Transverse colon (tissue), 4 donors: Measurements from ENCODE around the gene POLD4.

ENCODE experiments used
- POLR2A ChIP-seq: fragments of 450-650 bp; IDR thresholded peaks from one replicate; pipeline ENCODE4 v1.6.1; 2016; ENCODE audit warnings: antibody characterized with exemption, mild to moderate bottlenecking, moderate library complexity
- POLR2AphosphoS5 ChIP-seq, 3 donors: sonication (generic); formaldehyde crosslinking; IDR thresholded peaks; one replicate each; pipeline ENCODE4 v1.6.1; 2016; ENCODE audit warnings: antibody characterized with exemption in 3 of 3
- TF ChIP-seq, protein P1 (sequence below), 5 experiments: fragments of 200-600 bp in 3 of 5; fragments of 450-650 bp in 2 of 5; sonication (generic) in 3 of 5; IDR thresholded peaks; 1 replicate in 2 of 5; 2 replicates in 3 of 5; pipeline ENCODE4 v1.5.1; 2016 to 2017; ENCODE audit warnings: antibody characterized with exemption in 5 of 5, inconsistent platforms in 3 of 5, mild to moderate bottlenecking in 2 of 5, moderate library complexity in 1 of 5

DNA sequence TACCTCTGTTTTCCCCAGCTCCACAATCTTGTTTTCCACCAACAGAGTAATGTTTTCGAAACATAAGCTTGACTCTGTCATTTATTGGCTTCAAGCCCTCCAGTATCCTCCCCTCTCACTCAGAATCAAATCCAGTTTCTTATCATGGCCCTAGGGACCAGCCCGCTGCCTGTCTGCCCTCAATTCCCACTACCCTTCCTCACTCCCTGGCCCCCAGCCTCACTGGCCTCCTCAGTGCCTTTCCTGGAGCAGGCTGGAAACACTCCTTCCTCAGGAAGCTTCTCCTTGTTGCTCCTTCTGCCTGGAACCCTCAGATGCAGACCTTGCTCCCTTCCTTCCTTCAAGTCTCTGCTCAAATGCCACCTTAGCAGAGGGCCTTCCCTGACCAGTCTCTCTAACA lies 3.9 kb downstream of the POLD4 start:
- TF ChIP-seq, protein P1, sequence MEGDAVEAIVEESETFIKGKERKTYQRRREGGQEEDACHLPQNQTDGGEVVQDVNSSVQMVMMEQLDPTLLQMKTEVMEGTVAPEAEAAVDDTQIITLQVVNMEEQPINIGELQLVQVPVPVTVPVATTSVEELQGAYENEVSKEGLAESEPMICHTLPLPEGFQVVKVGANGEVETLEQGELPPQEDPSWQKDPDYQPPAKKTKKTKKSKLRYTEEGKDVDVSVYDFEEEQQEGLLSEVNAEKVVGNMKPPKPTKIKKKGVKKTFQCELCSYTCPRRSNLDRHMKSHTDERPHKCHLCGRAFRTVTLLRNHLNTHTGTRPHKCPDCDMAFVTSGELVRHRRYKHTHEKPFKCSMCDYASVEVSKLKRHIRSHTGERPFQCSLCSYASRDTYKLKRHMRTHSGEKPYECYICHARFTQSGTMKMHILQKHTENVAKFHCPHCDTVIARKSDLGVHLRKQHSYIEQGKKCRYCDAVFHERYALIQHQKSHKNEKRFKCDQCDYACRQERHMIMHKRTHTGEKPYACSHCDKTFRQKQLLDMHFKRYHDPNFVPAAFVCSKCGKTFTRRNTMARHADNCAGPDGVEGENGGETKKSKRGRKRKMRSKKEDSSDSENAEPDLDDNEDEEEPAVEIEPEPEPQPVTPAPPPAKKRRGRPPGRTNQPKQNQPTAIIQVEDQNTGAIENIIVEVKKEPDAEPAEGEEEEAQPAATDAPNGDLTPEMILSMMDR (IDR thresholded peaks at IDR 0.05), result no peak
- TF ChIP-seq POLR2AphosphoS5 (IDR thresholded peaks at IDR 0.05) (no peak), POLR2A (no peak)
